HEK293 (cell line): ENCODE results near the gene S100A1.

Experiments used
- MYNN ChIP-seq: fragments of 450-650 bp; formaldehyde crosslinking; IDR thresholded peaks from 2 replicates; pipeline ENCODE4 v1.5.1; 2016; ENCODE audit warnings: missing biosample characterization, missing genetic modification characterization, borderline replicate concordance
- YY1 ChIP-seq: fragments of 450-650 bp; formaldehyde crosslinking; IDR thresholded peaks from 2 replicates; pipeline ENCODE4 v1.5.1; 2018; ENCODE audit warnings: missing biosample characterization, missing genetic modification characterization
- ZNF10 ChIP-seq: fragments of 450-650 bp; formaldehyde crosslinking; IDR thresholded peaks from 2 replicates; pipeline ENCODE4 v1.5.1; 2017; ENCODE audit warnings: missing biosample characterization, missing genetic modification characterization
- ZNF514 ChIP-seq: fragments of 450-650 bp; formaldehyde crosslinking; IDR thresholded peaks from 2 replicates; pipeline ENCODE4 v1.5.1; 2016; ENCODE audit warnings: missing biosample characterization, missing genetic modification characterization
- TF ChIP-seq, protein P1 (sequence below): fragments of 450-650 bp; formaldehyde crosslinking; IDR thresholded peaks from 2 replicates; pipeline ENCODE4 v1.5.1; 2016; ENCODE audit warnings: missing biosample characterization, missing genetic modification characterization
- TF ChIP-seq, protein P2 (sequence below): fragments of 450-650 bp; formaldehyde crosslinking; conservative IDR thresholded peaks from 2 replicates; pipeline ENCODE4 v1.5.1; 2016; ENCODE audit warnings: low read depth, missing biosample characterization, missing genetic modification characterization
- TF ChIP-seq, protein P3 (sequence below): fragments of 450-650 bp; formaldehyde crosslinking; IDR thresholded peaks from 2 replicates; pipeline ENCODE4 v1.5.1; 2016; ENCODE audit warnings: missing biosample characterization, missing genetic modification characterization

DNA sequence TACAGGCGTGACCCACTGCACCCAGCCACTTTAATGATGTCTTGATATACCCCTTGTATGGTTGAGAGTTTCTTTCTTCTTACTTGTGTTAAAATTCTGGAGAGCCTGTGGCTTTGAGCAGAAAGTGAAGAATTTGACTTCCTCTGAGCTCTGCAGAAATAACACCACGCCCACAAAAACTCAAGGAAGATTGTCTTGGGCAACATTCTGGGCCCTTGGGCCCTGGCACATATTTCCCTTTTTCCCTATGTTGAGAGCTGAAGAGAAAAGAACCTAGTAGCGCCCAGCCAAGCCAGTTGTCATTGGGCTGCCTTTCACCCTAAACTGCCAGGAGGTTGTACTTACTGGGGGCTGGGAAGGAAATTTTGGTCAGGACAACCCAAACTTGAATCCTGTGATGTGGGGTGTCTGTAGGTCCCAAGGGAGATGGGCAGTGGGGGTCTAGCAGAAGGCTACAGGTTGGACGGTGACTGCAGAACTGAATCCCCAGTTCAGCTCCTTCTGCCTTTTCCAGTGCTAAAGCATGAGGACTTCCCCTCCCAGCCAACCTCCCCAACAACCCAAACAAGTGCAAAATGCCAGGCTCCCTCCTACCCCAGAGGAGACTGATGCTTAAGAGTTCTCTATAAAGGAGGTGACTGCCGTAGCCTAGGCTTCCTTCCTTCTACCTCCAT lies 18.6 kb downstream of the S100A1 start:
- TF ChIP-seq, protein P1, sequence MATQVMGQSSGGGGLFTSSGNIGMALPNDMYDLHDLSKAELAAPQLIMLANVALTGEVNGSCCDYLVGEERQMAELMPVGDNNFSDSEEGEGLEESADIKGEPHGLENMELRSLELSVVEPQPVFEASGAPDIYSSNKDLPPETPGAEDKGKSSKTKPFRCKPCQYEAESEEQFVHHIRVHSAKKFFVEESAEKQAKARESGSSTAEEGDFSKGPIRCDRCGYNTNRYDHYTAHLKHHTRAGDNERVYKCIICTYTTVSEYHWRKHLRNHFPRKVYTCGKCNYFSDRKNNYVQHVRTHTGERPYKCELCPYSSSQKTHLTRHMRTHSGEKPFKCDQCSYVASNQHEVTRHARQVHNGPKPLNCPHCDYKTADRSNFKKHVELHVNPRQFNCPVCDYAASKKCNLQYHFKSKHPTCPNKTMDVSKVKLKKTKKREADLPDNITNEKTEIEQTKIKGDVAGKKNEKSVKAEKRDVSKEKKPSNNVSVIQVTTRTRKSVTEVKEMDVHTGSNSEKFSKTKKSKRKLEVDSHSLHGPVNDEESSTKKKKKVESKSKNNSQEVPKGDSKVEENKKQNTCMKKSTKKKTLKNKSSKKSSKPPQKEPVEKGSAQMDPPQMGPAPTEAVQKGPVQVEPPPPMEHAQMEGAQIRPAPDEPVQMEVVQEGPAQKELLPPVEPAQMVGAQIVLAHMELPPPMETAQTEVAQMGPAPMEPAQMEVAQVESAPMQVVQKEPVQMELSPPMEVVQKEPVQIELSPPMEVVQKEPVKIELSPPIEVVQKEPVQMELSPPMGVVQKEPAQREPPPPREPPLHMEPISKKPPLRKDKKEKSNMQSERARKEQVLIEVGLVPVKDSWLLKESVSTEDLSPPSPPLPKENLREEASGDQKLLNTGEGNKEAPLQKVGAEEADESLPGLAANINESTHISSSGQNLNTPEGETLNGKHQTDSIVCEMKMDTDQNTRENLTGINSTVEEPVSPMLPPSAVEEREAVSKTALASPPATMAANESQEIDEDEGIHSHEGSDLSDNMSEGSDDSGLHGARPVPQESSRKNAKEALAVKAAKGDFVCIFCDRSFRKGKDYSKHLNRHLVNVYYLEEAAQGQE, result no peak
- TF ChIP-seq, protein P2, sequence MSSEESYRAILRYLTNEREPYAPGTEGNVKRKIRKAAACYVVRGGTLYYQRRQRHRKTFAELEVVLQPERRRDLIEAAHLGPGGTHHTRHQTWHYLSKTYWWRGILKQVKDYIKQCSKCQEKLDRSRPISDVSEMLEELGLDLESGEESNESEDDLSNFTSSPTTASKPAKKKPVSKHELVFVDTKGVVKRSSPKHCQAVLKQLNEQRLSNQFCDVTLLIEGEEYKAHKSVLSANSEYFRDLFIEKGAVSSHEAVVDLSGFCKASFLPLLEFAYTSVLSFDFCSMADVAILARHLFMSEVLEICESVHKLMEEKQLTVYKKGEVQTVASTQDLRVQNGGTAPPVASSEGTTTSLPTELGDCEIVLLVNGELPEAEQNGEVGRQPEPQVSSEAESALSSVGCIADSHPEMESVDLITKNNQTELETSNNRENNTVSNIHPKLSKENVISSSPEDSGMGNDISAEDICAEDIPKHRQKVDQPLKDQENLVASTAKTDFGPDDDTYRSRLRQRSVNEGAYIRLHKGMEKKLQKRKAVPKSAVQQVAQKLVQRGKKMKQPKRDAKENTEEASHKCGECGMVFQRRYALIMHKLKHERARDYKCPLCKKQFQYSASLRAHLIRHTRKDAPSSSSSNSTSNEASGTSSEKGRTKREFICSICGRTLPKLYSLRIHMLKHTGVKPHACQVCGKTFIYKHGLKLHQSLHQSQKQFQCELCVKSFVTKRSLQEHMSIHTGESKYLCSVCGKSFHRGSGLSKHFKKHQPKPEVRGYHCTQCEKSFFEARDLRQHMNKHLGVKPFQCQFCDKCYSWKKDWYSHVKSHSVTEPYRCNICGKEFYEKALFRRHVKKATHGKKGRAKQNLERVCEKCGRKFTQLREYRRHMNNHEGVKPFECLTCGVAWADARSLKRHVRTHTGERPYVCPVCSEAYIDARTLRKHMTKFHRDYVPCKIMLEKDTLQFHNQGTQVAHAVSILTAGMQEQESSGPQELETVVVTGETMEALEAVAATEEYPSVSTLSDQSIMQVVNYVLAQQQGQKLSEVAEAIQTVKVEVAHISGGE (tag by site-specific recombination), result no peak
- TF ChIP-seq MYNN (tag by site-specific recombination), result no peak
- TF ChIP-seq, protein P3, sequence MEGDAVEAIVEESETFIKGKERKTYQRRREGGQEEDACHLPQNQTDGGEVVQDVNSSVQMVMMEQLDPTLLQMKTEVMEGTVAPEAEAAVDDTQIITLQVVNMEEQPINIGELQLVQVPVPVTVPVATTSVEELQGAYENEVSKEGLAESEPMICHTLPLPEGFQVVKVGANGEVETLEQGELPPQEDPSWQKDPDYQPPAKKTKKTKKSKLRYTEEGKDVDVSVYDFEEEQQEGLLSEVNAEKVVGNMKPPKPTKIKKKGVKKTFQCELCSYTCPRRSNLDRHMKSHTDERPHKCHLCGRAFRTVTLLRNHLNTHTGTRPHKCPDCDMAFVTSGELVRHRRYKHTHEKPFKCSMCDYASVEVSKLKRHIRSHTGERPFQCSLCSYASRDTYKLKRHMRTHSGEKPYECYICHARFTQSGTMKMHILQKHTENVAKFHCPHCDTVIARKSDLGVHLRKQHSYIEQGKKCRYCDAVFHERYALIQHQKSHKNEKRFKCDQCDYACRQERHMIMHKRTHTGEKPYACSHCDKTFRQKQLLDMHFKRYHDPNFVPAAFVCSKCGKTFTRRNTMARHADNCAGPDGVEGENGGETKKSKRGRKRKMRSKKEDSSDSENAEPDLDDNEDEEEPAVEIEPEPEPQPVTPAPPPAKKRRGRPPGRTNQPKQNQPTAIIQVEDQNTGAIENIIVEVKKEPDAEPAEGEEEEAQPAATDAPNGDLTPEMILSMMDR (tag by site-specific recombination), result no peak
- TF ChIP-seq ZNF514 (tag by site-specific recombination), result no peak
- no peak for TF ChIP-seq ZNF10
- TF ChIP-seq YY1 (tag by site-specific recombination), result no peak
